Activated naive CD4-positive, alpha-beta T cell (primary cell): Measurements from ENCODE around the gene CCDC88C.

ENCODE experiments used
- DNase-seq, 4 experiments: peaks; one replicate each; lab custom pipeline; 2025; lab: John Stamatoyannopoulos, UW

Gene CCDC88C

DNA sequence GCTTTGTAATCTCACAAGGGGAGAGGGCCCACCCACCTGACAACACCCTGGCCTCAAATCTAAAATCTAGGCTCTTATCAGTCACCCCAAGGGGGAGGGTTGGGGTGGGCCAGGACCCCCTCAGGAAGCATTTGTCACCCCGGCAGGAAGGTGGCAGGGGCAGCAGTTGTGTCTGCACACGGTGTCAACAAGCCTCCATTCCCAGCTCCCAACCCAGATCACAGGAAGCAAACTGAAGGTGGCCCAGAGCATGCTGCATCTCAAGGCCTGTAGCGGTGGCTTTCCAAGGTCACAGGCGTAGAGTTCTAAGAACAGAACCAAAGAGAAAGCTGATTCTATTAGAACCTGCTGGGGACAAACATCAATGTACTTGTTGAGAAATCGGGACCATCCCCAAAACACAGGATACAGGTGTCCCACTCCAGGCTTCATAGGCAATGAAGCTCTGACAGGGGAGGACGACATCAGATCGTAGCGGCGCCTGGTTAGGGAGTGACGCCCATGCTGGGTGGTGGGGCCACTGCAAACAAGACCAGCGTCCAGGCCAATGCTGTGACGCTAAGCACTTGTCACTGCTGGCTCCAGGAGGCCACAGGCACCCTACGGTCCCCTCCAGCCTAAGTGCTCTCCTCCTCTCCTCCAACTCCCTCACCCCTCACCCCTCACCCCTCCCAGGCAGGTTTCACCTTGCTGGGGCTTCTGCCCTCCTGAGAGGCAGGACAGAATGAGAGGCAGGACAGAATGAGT, 52.9 kb downstream of the CCDC88C start:
- no peak for DNase-seq

DNA sequence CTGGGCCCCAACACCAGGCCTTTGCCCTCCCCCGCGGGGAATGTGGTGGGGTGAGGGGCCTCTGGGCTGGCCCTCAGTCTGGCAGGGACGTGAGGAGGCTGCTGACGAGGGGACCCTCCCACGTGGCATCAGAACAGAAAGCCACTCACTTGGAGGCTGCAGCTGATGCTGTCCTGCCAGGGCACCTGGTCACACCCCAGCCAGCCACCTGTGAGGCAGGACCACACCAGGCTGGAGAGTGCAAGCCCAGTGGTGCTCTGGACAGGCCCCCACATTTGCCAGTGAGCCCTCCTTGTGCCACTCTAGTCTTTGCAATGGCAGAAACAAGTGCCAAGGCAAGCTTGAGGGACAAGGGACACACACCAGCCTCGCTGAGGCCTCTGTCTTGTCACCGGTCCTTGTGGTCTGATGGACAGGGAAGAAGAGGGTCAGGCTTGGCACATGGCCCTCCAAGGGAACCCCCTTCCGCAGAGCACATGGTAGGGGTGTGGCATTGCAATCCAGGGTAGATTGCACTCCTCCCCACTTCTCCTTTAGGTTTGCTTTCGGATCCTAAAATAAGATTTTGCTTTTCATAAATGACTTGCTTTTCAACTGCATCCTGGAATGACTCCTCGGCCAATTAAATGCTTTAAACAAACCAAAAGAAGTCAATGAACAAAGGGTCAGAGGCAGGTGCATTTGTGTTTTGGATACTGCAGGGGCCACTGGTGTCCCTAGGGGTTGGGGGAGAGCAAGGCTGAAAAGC, 53.7 kb downstream of the CCDC88C start:
- no peak for DNase-seq

DNA sequence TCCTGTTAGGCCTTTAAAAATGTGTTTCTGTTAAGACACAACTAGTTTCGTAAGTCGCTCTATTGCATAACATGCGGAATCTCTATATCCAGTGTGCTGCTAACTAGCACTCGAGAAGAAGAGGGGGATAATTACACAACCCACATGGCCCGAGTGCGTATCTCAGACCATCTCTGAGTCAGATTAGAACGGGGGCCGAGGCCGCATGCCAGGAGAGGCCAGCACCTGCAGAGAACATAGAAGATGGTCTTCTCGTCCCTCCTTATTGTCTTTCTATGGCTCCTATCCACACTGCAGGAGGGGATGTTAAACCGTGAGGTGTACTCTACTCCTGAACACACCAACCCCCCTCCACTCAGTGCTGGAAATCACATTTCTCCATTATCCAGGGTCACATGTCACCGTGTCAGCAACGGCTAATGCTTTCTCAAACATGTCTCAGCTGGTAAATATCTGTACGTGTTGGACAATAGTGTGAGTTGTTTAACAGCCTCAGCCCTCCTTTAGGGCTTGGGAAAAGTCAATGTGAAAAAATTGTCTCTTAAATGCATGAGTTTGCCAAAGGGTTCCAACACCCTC, 56.3 kb downstream of the CCDC88C start:
- no peak for DNase-seq

DNA sequence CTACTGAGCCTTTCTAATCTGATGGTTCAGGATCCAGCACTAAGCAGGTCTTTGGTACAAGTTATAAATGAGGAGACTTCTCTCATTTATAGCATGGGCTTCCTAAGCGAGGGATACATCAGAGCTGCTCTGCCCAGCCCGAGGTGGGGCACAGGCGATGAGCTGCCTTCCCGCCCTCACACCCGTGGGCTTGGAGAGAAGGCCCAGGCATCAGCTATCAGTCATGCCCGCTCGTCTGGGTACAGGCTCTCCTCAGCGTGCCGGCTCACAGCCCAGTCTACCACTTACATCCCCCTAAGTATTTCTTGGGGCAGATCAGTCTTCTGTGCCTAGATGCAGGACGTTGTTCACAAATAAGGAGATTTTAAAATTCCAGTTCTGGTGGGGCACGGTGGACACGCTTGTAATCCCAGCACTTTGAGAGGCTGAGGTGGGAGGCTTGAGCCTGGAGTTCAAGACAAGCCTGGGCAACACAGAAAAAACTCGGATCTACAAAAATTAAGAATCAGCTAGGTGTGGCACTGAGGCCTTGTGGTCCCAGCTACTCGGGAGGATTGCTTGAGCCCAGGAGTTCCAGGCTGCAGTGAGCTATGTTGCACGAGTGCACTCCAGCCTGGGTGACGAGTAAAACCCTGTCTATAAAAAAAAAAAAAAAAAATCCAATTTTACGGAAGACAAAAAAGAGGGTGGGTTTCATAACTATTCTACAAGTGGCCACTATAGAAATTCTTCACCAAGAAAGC, 57.0 kb downstream of the CCDC88C start:
- DNase-seq: no peak

DNA sequence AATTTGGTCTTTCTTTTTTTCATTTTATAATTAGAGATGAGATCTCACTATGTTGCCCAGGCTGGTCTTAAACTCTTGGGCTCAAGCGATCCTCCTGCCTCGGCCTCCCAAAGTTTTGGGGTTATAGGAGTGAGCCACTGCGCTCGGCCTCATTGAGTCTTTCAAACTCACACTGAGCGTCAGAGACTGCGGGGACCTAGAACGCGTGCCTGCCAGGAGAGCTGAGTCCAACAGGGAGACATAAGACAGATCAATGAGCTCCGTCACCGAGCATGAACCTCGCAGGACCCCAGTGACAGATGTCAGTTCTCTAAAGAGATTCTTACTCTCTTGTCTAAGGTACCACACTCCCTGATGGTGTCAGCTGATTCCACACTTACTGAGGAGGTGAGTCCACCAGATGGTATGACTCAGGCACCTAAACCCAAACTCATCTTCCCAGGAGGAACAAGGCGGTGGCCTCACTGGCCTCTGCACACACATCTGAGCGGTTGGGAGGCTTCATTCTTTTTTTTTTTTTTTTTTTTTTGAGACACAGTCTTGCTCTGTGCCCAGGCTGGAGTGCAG, 58.9 kb downstream of the CCDC88C start:
- DNase-seq: no peak

DNA sequence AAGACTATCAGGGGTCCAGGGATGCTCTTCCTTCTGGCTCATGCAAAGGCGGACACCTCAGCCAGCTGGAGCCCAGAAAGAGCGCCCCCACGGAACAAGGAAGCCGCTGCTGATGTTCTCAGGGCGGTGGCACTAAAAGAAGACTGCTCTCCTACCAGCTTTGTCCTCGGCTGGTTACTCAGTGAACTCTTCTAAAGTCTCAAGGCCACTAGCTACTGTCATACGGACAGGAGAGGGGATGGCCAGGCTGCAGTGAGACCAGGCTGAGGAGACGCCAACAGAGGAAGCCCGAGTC, 59.6 kb downstream of the CCDC88C start:
- DNase-seq: no peak

DNA sequence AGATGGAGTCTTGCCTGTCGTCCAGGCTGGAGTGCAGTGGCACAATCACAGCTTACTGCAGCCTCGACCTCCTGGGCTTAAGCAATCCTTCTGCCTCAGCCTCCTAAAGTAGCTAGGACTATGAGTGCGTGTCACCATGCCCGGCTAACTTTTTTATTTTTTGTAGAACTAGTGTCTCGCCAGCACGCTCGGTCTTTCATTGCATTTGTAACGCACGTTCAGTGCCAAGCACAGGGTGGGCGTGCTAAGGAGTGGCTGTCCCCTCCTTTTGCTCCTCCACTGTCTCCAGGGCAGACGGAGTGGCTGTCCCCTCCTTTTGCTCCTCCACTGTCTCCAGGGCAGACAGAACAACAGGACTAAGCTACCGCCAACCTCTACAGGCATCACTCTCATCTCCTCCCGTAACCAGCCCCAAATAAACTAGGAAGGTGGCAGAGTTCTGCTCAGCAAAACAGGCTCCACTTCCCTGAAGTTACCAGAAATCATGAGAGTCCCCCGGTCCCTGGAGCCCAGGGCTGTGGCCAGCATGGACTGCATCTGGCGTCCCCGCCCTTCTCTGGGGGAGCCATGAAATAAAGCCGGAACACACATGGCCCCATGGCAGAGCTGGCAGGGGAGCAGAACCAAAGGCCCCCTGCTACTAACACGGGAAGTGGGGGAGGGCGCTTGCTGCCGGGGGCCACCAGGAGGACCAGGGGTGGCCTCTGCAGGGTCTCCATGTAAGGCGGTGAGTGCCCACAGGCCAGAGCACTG, 60.2 kb downstream of the CCDC88C start:
- DNase-seq: no peak

DNA sequence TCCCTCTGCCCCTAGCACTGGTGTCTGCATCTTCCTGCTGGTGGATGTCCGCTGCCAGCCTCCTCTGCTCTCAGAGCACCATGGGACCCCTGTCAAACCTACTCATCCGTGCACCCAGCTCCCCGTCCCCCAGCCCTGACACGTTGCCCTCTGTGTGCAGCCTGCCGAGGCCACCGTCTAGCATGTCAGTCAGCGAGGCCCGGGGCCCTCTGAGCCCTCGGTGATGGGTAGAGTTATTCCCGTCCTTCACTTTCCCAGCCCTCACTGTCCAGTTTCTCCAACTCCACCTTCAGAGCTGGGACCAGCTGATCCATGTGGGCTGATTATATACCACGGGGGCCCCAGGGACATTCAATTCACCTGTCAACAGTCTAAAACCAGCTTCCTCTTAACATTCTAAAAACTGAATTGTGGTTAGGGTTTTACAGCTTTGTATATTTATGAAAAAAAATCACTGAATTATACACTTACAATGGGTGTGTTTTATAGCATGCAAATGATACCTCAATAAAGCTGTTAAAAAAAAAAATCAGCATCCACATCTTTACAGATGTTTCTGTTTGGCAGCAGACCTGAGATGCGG, 61.3 kb downstream of the CCDC88C start:
- no peak for DNase-seq

DNA sequence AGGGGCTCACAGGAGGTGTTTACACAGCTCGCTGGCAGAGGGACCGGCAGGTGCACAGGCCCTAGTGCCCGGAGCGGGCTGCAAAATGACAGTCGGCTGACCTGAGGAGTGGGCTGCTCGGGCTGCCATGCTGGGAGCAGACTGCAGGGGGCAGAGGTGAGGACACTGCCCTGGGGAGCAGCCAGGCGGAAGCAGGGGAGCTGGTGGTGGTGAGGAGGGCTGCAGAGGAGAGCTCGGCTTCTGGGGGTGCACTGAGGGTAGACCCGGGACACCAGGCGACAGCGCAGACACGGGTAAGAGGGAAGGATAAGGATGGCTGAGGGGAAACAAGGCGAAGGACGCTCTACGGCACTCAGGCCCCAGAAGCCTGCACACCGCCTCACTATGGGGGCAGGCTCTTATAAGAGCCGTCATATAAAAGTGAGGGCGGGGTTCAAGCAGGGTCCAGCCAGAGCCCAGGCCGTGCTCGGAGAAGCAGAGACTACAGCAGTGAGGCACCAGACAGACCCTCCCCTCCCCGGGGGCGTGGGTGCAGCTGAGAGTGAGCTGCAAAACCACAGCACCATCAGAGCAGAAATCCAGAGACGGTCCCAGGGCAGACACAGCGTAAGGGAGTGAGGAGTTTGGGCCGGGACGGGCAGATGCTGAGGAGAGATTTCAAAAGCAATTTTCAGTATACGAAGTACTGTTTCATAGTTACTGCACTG, 62.5 kb downstream of the CCDC88C start:
- peak in 1 of 4 experiments; percentile 26 for DNase-seq

DNA sequence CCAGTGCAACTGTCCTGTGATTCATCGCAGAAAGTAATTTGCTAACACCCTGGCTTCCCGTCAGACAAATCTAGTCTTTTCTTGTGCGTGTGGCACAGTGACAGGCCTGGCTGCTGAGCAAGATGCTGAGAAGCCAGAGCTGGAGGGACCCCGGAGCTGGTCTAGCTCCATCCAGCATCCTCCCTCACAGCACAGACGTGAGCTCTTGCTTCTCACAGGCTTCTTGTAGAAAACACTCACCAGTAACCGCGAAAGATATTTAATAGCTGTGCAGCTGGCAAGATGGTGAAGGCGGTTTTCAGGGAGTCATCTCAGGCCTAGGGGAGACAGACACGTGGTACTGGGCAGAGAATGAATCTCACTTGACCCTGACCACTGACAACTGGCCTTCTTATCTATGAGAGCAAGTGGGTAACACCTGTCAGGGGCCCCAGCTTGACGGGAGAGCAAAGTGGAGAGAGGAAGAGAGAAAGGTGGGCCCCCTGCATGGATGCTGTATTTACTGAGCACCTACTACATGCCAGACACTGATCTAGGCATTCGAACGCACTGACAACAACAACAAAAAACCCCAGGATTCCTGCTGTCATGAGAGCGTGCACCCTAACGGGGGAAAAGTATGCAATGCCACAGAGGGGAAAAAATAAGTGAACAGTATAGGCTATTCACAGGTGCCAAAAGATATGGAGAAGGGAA, 63.3 kb downstream of the CCDC88C start:
- no peak for DNase-seq

DNA sequence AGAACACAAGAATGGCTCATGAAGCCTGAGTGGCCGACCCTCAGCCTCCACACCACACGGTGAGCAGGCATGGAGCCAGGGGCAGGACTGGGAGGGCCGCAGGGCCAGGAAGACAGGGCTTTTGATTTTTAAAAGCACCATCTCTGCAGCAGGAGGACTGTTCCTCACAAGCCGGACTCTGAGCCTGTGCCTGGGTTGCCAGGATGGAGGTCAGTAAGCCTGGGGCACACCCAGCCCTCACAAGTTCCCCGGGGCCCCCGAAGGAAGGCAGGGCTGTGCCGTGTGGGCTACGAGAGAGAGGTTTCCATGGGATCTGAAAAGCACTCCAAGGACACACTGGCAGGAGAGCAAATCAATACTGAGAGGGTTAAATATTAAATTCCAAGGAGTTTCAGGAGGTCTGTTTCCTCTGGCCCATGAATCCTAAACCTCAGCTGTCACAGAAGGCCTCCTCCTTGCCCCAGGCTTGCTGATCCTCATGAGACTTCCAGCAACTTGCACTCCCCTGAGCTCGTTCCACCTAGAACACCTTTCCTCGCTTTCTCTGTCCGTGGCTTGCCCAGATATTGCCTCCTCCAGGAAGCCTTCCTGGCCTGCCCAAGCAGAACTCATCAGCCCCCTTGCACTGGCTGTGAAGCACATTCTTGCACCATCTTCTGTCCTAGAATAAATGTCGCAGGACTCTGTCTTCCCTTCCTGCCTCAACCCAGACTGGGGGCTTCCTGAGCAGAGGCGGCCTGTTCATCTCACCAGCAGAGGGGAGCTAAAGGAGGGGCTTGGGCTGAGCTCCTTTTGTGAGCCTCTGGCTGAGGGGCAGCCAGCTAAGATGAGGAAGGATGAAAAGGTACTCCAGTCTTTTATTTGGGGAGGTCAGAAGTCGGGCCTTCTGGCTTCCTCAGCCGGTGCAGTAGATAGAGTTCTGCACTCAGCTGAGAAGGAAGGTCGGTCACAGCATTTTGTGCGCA, 64.6 kb downstream of the CCDC88C start:
- DNase-seq: no peak

DNA sequence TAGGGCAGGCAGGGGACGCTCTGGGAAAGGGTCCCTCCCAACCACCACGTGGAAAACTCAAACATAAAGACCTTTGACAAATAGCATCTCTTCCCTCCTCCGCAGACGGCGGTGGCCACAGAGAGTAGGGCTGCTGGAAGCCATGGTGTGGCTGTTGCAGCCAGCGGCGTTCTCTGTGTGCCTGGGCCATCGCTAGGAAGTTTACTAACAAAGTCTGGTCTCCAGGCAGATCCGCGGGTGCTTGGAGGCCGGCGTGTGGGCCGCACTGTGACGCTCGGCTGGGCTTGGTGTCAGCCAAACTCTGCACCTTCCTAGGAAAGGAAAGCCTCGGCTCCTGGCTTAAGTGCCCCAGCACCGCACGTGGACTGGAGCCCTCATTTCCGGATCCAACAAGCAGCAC, 65.6 kb downstream of the CCDC88C start:
- DNase-seq: no peak

DNA sequence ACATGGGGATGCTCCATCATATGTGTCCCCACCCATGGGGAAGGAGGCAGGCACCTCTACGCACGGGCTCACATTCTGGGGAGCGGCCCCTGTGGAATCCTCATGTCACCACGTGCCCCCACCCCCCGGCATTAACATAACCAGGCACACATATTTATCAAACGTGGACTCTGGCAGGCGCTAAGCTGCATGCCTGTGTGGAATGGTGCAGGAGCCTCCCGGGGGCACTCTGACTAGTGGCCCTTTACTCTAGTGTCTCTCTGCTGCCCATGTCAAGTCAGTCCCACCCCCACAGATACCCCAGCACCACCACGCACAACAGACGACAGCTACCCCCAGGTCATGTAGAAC, 66.1 kb downstream of the CCDC88C start:
- no peak for DNase-seq

DNA sequence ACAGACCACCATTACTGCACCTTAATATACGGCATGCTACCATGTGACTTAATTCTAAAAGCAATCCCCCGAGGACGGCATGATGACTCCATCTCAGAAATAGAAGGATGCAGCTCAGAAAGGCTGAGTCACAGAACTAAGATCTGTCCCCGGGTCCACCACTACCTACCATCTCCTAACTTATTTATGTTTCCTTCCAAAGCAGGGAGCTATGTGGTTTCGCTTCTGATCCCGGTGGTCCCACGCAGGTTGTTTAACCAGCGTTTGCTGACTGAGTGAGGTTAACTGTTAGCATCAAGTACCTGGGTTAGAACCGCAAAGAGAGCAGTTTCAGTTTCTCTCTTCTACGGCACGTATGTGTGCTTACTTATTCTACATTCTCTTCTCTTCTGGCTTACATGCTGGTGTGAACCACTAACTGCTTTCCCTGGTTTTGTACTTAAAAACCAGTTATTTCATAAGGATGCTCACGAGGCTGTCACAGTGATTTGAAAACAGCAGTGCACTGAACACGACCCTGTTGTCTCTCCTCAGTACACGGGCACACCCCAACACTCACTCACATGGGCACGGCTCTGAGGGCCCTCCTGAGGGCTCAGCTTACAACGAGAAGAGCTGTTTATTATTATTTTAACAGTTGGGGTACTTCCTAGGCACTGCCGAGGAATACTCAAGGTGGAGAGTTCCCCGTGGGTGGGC, 66.7 kb downstream of the CCDC88C start:
- no peak for DNase-seq

DNA sequence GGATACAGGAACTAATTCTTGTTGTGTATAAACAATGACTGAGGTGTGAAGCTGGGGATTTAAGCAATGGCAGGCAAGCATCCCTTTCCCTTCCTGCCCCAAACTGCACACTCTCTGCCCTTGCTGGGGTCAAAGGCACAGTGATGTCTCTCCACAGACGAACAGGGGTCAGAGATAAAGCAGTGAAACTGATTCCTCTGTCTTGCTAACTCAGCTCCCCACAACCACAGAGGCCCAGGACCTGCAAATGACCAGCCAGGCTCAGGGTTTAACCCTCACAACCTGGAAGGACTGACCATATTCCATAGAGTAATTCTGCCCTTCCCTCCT, 67.2 kb downstream of the CCDC88C start:
- no peak for DNase-seq

DNA sequence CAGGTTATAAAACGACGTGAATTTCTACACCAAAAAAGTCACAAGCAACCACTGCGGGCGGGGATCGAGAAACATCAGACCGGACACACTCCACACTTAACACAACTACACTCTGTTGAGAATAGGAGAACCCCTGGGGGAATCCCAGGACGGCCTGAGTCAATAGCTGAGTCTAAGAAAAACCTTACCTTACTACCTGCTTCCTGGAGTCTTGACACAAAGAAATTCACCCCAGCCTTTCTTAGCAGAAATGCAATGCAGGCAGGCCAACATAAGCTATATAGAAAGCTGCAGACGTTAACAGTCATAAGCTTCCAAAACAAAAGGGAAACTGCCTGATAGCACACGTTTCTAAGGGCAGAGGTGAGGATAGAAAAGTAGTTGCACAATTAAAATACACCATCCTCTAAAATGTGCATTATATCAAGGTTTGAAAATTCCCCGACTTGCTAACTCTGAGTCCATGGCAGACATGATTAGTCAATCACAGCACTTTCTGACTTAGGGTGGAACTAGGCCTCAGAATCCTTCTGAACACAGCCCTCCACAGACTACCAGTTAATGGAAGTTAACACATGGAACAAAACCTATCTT, 68.0 kb downstream of the CCDC88C start:
- peak in 2 of 4 experiments; percentile 13 to 17 for DNase-seq

DNA sequence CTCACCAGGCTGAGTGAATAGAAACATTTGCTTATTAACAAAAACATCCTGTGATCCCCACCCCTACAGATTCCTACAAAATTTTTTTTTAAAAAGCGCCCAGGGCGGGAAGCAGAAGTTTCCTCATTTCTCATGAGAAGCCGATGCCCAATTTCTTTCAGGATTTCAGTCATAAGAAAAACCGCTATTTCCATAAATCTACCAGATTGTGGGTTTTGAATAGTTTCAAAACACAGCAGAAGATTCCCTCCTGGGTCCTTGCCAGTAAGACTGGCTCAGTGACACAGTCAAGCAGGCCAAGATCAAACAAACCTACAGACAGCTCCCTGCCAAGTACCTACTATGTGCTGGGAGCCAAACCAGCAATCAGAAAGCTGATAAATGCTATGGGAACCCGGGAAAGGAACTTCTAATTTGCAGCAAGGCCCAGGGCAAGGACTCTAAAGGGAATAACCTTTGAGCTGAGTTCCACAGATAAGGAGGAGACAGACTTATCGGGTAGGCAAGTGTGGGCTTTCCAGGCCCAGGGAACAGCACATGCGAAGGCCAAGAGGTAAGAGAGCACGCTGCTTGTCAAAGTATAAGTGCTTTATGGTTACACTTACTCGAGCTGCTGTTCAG, 68.7 kb downstream of the CCDC88C start:
- no peak for DNase-seq

DNA sequence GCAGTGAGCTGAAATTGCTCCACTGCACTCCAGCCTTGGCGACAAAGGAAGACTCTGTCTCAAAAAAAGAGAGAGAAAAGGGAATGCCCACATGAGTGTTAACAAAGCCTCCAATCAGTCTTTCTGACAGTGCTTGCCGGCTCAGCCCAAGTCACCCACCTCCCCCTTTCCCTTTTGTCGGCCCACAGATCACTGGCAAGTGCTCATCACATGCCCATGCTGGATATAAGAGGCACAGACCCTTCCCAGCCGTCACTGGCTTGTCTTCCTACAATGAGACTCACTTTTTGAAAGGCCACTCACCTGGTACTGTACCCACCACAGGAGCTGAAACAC, 70.8 kb downstream of the CCDC88C start:
- no peak for DNase-seq
